Trophoblast cell (in vitro differentiated cells and primary cell): ENCODE data around the gene BAIAP3.

Experiments used
- DNase-seq, 2 donors: peaks; one replicate each; pipeline ENCODE4 v3.0.0-alpha.2; 2016
- H2AFZ ChIP-seq: 2 replicates; pipeline ENCODE4 v1.6.1; 2013; ENCODE audit warnings: low read length, moderate library complexity, mild to moderate bottlenecking; ENCODE audit not compliant: insufficient read depth, poor library complexity
- H2AK5ac ChIP-seq: 2 replicates; pipeline ENCODE4 v1.6.1; 2013; ENCODE audit warnings: mild to moderate bottlenecking, low read length
- H2BK120ac ChIP-seq: 2 replicates; pipeline ENCODE4 v1.6.1; 2013; ENCODE audit warnings: low read length, mild to moderate bottlenecking, moderate library complexity; ENCODE audit not compliant: insufficient read depth, poor library complexity
- H2BK12ac ChIP-seq: 2 replicates; pipeline ENCODE4 v1.6.1; 2013; ENCODE audit warnings: mild to moderate bottlenecking, low read length, moderate library complexity
- H2BK5ac ChIP-seq: 2 replicates; pipeline ENCODE4 v1.6.1; 2013; ENCODE audit warnings: low read length, low read depth, moderate library complexity, mild to moderate bottlenecking; ENCODE audit not compliant: poor library complexity
- H3K14ac ChIP-seq: 2 replicates; pipeline ENCODE4 v1.6.1; 2013; ENCODE audit warnings: mild to moderate bottlenecking, low read length
- H3K18ac ChIP-seq: 2 replicates; pipeline ENCODE4 v1.6.1; 2013; ENCODE audit warnings: mild to moderate bottlenecking, low read length
- H3K23ac ChIP-seq: 2 replicates; pipeline ENCODE4 v1.6.1; 2013; ENCODE audit warnings: low read length
- H3K27ac ChIP-seq: 2 replicates; pipeline ENCODE4 v1.5.1; 2013; ENCODE audit warnings: low read depth, mild to moderate bottlenecking, inconsistent platforms, low read length, moderate library complexity
- H3K27me3 ChIP-seq: 2 replicates; pipeline ENCODE4 v1.6.1; 2013; ENCODE audit warnings: inconsistent platforms, mild to moderate bottlenecking, low read length, moderate library complexity; ENCODE audit not compliant: insufficient read depth
- H3K36me3 ChIP-seq, 2 experiments: 1 replicate in 1 of 2; 2 replicates in 1 of 2; pipeline ENCODE4 v1.6.1; 2013; ENCODE audit warnings: low read length in 2 of 2, mild to moderate bottlenecking in 2 of 2, moderate library complexity in 1 of 2; ENCODE audit not compliant: insufficient read depth in 2 of 2, control insufficient read depth in 1 of 2
- H3K4ac ChIP-seq: 2 replicates; pipeline ENCODE4 v1.6.1; 2013; ENCODE audit warnings: low read depth, mild to moderate bottlenecking, low read length, moderate library complexity
- H3K4me1 ChIP-seq, 2 experiments: 1 replicate in 1 of 2; 2 replicates in 1 of 2; pipeline ENCODE4 v1.6.1; 2013; ENCODE audit warnings: low read length in 2 of 2, mild to moderate bottlenecking in 2 of 2, moderate library complexity in 1 of 2; ENCODE audit not compliant: insufficient read depth in 2 of 2, control insufficient read depth in 1 of 2
- H3K4me2 ChIP-seq: 2 replicates; pipeline ENCODE4 v1.6.1; 2013; ENCODE audit warnings: inconsistent platforms, mild to moderate bottlenecking, low read length, moderate library complexity
- H3K4me3 ChIP-seq: 2 replicates; pipeline ENCODE4 v1.5.1; 2013; ENCODE audit warnings: mild to moderate bottlenecking, low read depth, low read length, inconsistent platforms
- H3K79me1 ChIP-seq: one replicate; pipeline ENCODE4 v1.6.1; 2013; ENCODE audit warnings: low read length
- H3K79me2 ChIP-seq: 2 replicates; pipeline ENCODE4 v1.6.1; 2013; ENCODE audit warnings: low read length, mild to moderate bottlenecking; ENCODE audit not compliant: control insufficient read depth, insufficient read depth, poor library complexity
- H3K9ac ChIP-seq: 2 replicates; pipeline ENCODE4 v1.6.1; 2013; ENCODE audit warnings: mild to moderate bottlenecking, low read length
- H3K9me3 ChIP-seq: 2 replicates; pipeline ENCODE4 v1.6.1; 2013; ENCODE audit warnings: low read depth, mild to moderate bottlenecking, control low read depth, inconsistent platforms, low read length; ENCODE audit not compliant: insufficient read depth
- H4K12ac ChIP-seq: 2 replicates; pipeline ENCODE4 v1.6.1; 2013; ENCODE audit warnings: low read depth, mild to moderate bottlenecking, low read length, moderate library complexity
- H4K8ac ChIP-seq: 2 replicates; pipeline ENCODE4 v1.6.1; 2013; ENCODE audit warnings: low read depth, mild to moderate bottlenecking, low read length, moderate library complexity
- H4K91ac ChIP-seq: one replicate; pipeline ENCODE4 v1.6.1; 2013; ENCODE audit warnings: low read depth, mild to moderate bottlenecking, low read length, moderate library complexity
- WGBS: extraction: QIAGEN DNeasy Blood & Tissue Kit; methylation state at CpG from one replicate; pipeline ENCODE4 v1.1.7; 2013; ENCODE audit warnings: missing lambda C conversion rate; ENCODE audit not compliant: insufficient read length, insufficient coverage; ENCODE audit errors: extremely low coverage; 5-methylcytosine and 5-hydroxymethylcytosine counted together

The BAIAP3 gene

DNA sequence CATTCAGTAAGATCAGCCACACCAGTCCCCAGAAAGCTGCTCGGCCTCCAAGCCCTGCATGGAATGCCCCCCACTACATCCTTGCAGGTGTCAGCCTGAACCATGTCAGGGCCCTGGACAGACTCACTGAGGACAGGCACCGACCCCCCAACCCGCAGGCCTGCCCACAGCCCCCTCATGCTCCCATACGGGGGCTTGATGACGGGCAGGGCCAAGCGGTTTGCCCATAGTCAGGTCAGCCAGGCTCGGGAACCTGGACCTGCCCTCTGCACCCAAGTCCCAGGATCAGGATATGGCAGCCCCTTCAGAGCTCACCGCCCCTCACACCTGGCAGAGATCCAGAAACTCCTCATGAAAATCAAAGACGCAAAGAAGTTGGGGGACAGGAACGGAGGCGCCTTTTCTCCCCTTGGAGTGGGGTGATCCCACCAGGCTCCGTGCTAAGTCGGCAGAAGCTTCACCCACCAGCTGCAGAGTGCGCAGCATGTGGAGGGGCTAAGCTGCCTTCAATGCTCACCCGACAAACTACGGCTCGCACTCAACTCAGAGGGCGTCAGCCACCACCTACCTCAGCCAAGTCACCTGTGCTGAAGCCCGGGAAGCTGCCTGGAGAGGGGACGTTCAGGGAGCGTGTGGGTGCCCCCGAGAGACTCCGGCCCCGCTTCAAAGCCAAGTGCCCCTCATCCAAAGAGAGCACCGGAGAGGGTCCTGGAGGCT is 44.8 kb downstream of the BAIAP3 start:
- H2AFZ ChIP-seq: no peak overlapping the region
- peak overlapping the region; percentile 6 for H4K12ac ChIP-seq
- peak overlapping the region; percentile 1 for H2AK5ac ChIP-seq
- H3K79me1 ChIP-seq: peaks cover 10% of the 10 kb centered on the region
- peak overlapping the region; percentile 17 for H3K9ac ChIP-seq
- peak overlapping the region; percentile 95 for H4K91ac ChIP-seq
- H4K8ac ChIP-seq: peak overlapping the region; percentile 8
- peak overlapping the region; percentile 76 for H3K4me2 ChIP-seq
- H2BK120ac ChIP-seq: peak overlapping the region; percentile 50
- DNase-seq: no peak
- H3K23ac ChIP-seq: no peak overlapping the region
- peak overlapping the region; percentile 93 for H3K14ac ChIP-seq
- H2BK5ac ChIP-seq: peak overlapping the region; percentile 14
- peaks cover 2% of the 10 kb centered on the region for H3K9me3 ChIP-seq
- no peaks in the 10 kb centered on the region for H3K27me3 ChIP-seq
- H3K4me1 ChIP-seq: peaks cover 9 to 15% of the 10 kb centered on the region in 2 experiments
- peak overlapping the region; percentile 82 for H3K27ac ChIP-seq
- H2BK12ac ChIP-seq: no peak overlapping the region
- peak overlapping the region; percentile 82 for H3K4me3 ChIP-seq
- H3K36me3 ChIP-seq: peaks cover 24% of the 10 kb centered on the region in 2 experiments
- peak overlapping the region; percentile 61 for H3K4ac ChIP-seq
- peaks cover 17% of the 10 kb centered on the region for H3K79me2 ChIP-seq
- WGBS: no CpG with 5 or more reads among the region's 25 CpGs
- H3K18ac ChIP-seq: peak overlapping the region; percentile 80

DNA sequence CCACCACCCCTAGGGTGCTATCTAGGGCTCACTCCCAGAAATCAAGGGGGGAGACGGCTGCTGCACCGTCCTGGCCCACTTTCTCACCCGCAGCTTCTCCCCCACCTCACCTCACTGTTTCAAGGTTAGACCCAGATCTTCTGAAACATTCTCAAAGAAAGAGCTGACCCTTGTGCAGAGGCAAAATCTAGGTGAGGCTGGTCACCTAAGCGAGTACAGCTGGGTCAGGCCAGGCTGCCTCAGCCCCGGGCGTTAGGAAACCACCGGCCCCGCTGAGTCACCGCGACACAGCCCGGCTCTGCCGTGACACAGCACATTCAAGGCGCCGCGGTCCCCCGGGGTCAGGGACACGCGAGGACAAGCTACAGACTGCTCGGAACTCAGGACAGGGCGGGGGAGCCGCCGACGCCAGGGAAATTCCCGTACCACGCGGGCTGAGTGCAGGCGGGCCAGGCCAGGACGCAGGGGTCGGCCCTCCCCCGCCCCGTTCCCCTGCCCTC is 45.4 kb downstream of the BAIAP3 start:
- peak overlapping the region; percentile 54 for H3K9ac ChIP-seq
- H4K12ac ChIP-seq: peak overlapping the region; percentile 34
- no peaks in the 10 kb centered on the region for H3K27me3 ChIP-seq
- peak overlapping the region; percentile 1 for H2AK5ac ChIP-seq
- peak overlapping the region; percentile 95 for H4K91ac ChIP-seq
- H3K79me1 ChIP-seq: peaks cover 10% of the 10 kb centered on the region
- H3K4me1 ChIP-seq: peaks cover 9 to 15% of the 10 kb centered on the region in 2 experiments
- peak overlapping the region; percentile 76 for H3K4me2 ChIP-seq
- H2BK12ac ChIP-seq: no peak overlapping the region
- peak overlapping the region; percentile 78 for H2BK120ac ChIP-seq
- WGBS: no CpG with 5 or more reads among the region's 31 CpGs
- peaks cover 30% of the 10 kb centered on the region in 2 experiments for H3K36me3 ChIP-seq
- no peak overlapping the region for H3K23ac ChIP-seq
- H3K9me3 ChIP-seq: peaks cover 2% of the 10 kb centered on the region
- peak; percentile 93 to 98 for DNase-seq
- H2AFZ ChIP-seq: peak overlapping the region; percentile 66
- H4K8ac ChIP-seq: peak overlapping the region; percentile 83
- H3K4ac ChIP-seq: peak overlapping the region; percentile 84
- peak overlapping the region; percentile 82 for H3K27ac ChIP-seq
- H3K18ac ChIP-seq: peak overlapping the region; percentile 80
- peak overlapping the region; percentile 93 for H3K14ac ChIP-seq
- peaks cover 17% of the 10 kb centered on the region for H3K79me2 ChIP-seq
- peak overlapping the region; percentile 82 for H3K4me3 ChIP-seq
- H2BK5ac ChIP-seq: peak overlapping the region; percentile 90

DNA sequence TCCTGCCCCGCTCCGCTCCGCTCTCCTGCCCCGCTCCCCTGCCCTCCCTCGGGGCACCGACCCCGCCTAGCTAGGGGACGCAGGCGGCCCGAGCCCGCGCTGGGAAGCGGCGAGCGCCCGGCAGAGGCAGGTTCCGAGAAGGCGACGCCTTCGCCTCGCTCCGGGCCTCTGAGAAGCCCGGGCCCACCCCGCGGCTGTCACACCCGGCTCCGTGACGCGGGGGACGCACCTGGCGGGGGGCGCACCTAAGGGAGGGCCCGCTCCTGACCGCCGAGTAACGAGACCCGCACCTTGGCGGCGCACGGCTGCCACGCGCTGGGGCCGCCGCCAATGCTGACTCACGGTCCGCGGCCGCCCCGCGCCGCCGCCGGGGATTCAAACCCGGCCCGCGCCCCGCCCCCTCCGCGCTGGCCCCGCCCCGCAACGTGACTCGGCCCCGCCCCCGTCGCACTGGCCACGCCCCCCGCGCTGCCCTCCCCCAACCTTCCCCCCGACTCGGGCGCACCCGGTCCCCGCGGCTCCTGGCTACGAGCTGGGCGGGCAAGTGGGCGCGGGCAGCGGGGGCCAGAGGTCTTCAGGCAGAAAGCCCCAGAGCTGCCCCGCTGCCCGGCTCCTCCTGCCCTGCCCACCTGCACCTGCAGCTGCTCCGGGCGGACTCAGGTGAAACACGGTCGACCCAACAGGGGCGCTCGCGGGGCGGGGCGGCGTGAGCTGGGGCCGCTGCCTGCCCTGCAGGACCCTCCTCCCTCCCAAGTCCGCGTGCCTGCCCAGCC is 46.0 kb downstream of the BAIAP3 start:
- Histone ChIP-seq H2AFZ (peak overlapping the region; percentile 66), H3K27ac (peak overlapping the region; percentile 82), H3K27me3 (no peaks in the 10 kb centered on the region), H2BK120ac (peak overlapping the region; percentile 78), H3K23ac (no peak overlapping the region), H2AK5ac (peak overlapping the region; percentile 80), H3K4me1 (peaks cover 9 to 15% of the 10 kb centered on the region in 2 experiments), H3K9me3 (peaks cover 2% of the 10 kb centered on the region), H3K18ac (peak overlapping the region; percentile 80), H3K14ac (peak overlapping the region; percentile 93), H3K36me3 (peaks cover 26 to 27% of the 10 kb centered on the region in 2 experiments), H4K12ac (peak overlapping the region; percentile 34), H3K9ac (peak overlapping the region; percentile 54), H2BK12ac (peak overlapping the region; percentile 10), H3K4ac (peak overlapping the region; percentile 84), H3K79me1 (peaks cover 10% of the 10 kb centered on the region), H4K91ac (peak overlapping the region; percentile 95), H2BK5ac (peak overlapping the region; percentile 90), H4K8ac (peak overlapping the region; percentile 83), H3K4me2 (peak overlapping the region; percentile 79), H3K4me3 (peak overlapping the region; percentile 82), H3K79me2 (peaks cover 17% of the 10 kb centered on the region)
- peak; percentile 40 to 77 for DNase-seq
- no CpG with 5 or more reads among the region's 95 CpGs for WGBS

DNA sequence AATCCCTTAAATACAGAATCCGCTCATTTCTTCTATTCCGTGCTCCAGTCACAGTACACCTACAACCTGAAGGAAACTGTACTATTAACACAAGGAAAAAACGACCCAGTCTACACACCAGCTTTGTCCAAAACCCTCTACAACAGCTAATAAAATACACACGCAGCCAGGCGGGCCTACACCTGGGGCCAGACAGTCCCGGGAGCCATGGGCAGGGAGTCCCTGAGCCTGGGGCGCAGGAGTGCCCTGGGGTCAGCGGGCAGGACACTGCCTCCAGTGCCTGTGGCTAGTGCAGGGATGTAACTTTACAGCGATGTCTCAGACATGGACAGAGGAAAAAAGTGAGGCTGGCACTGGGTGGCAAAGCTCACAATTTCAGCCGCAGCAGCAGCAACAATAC is 46.8 kb downstream of the BAIAP3 start:
- Histone ChIP-seq H2AK5ac (no peak overlapping the region), H3K27ac (no peak overlapping the region), H3K4me1 (peaks cover 9 to 15% of the 10 kb centered on the region in 2 experiments), H2AFZ (no peak overlapping the region), H3K79me1 (peaks cover 10% of the 10 kb centered on the region), H3K36me3 (peaks cover 22 to 26% of the 10 kb centered on the region in 2 experiments), H2BK120ac (no peak overlapping the region), H2BK5ac (no peak overlapping the region), H3K27me3 (no peaks in the 10 kb centered on the region), H3K14ac (no peak overlapping the region), H3K9me3 (peaks cover 2% of the 10 kb centered on the region), H4K91ac (no peak overlapping the region), H3K4me2 (peak overlapping the region; percentile 79), H4K12ac (no peak overlapping the region), H2BK12ac (no peak overlapping the region), H3K18ac (no peak overlapping the region), H3K4me3 (no peak overlapping the region), H3K9ac (no peak overlapping the region), H4K8ac (no peak overlapping the region), H3K79me2 (peaks cover 17% of the 10 kb centered on the region), H3K23ac (no peak overlapping the region), H3K4ac (no peak overlapping the region)
- no CpG with 5 or more reads among the region's 10 CpGs for WGBS
- DNase-seq: no peak
